ENCODE data around the gene MAN2A2.

The MAN2A2 gene

GRCh38 chr15:90890839-90891238 lies 12.3 kb upstream of the MAN2A2 start:
- Histone ChIP-seq H3K18ac (ENCODE audit: low read depth in 1 of 2, low read length in 2 of 2) (no peak overlapping the region), H4K8ac (ENCODE audit: low read length) (no peak overlapping the region), H3K9me3 (ENCODE audit: control insufficient read depth, low read length) (no peaks in the 10 kb centered on the region), H3K4me1 (ENCODE audit: control insufficient read depth, insufficient read depth, low read depth, low read length) (peaks cover 9% of the 10 kb centered on the region), H2BK12ac (ENCODE audit: low read length in 2 of 2) (no peak overlapping the region), H3K36me3 (ENCODE audit: control insufficient read depth in 1 of 2, insufficient read depth in 2 of 2, low read depth in 1 of 2, low read length in 2 of 2) (peaks cover 66 to 74% of the 10 kb centered on the region in 2 experiments), H3K27me3 (ENCODE audit: control insufficient read depth in 1 of 2, insufficient read depth in 1 of 2, low read length in 2 of 2) (no peaks in the 10 kb centered on the region), H3K4me3 (ENCODE audit: insufficient read depth in 1 of 2, low read depth in 1 of 2, low read length in 2 of 2) (no peak overlapping the region), H3K14ac (ENCODE audit: low read length in 2 of 2) (no peak overlapping the region), H3K4me2 (ENCODE audit: low read length, poor library complexity, severe bottlenecking) (no peak overlapping the region), H3K79me1 (replicated peaks; ENCODE audit: low read length, poor library complexity, severe bottlenecking) (peaks cover 8% of the 10 kb centered on the region), H3K23ac (ENCODE audit: low read length in 2 of 2) (no peak overlapping the region), H3K9ac (ENCODE audit: low read length) (no peak overlapping the region), H2BK15ac (ENCODE audit: low read depth, poor library complexity, severe bottlenecking) (no peak overlapping the region), H3K27ac (ENCODE audit: low read length, poor library complexity, severe bottlenecking) (no peak overlapping the region), H2BK120ac (ENCODE audit: low read depth, low read length) (no peak overlapping the region), H3K4ac (ENCODE audit: low read depth in 1 of 2, low read length in 2 of 2) (no peak overlapping the region), H2AK5ac (ENCODE audit: low read length, severe bottlenecking) (no peak overlapping the region), H2AFZ (ENCODE audit: low read depth, low read length) (no peak overlapping the region), H2BK5ac (ENCODE audit: low read depth, low read length, poor library complexity, severe bottlenecking) (no peak overlapping the region), H4K91ac (ENCODE audit: low read length) (no peak overlapping the region)
- no peak for DNase-seq
- 91% methylated on average over 12 of the region's 12 CpGs for WGBS

DNA sequence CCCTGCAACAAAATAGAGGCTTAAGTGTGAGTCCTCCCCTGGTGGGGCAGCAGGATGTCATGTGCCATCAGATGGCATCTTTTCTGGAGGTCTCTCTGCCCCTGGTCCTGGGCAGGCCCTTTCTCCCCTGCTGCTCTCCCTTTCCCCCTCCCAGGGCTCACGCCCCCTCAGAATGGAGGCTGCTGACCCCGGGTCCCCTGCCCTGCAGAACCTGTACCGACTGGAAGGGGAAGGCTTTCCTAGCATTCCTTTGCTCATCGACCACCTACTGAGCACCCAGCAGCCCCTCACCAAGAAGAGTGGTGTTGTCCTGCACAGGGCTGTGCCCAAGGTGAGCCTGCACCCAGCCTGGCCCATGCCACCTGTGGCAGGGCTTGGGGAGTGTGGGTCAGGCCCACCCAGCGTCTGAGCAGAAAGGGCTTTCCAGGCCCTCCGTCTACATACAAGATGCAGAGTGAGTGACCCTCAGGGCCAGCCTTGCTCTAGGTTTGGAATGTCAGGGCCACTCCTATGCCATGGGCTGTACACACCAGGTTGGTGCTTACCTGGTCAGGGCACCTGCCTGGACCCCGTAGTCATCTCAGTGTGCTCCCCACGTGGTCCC lies 11.7 kb upstream of the MAN2A2 start:
- DNase-seq: no peak
- no peak overlapping the region for H2BK15ac ChIP-seq (ENCODE audit: low read depth, poor library complexity, severe bottlenecking)
- H3K27ac ChIP-seq (ENCODE audit: low read length, poor library complexity, severe bottlenecking): no peak overlapping the region
- H3K27me3 ChIP-seq (ENCODE audit: control insufficient read depth in 1 of 2, insufficient read depth in 1 of 2, low read length in 2 of 2): no peaks in the 10 kb centered on the region
- no peak overlapping the region for H3K18ac ChIP-seq (ENCODE audit: low read depth in 1 of 2, low read length in 2 of 2)
- H2BK120ac ChIP-seq (ENCODE audit: low read depth, low read length): no peak overlapping the region
- H3K23ac ChIP-seq (ENCODE audit: low read length in 2 of 2): no peak overlapping the region
- H3K36me3 ChIP-seq (ENCODE audit: control insufficient read depth in 1 of 2, insufficient read depth in 2 of 2, low read depth in 1 of 2, low read length in 2 of 2): peaks cover 66 to 79% of the 10 kb centered on the region in 2 experiments
- no peak overlapping the region for H2BK12ac ChIP-seq (ENCODE audit: low read length in 2 of 2)
- no peak overlapping the region for H3K14ac ChIP-seq (ENCODE audit: low read length in 2 of 2)
- no peak overlapping the region for H2AK5ac ChIP-seq (ENCODE audit: low read length, severe bottlenecking)
- no peak overlapping the region for H3K4ac ChIP-seq (ENCODE audit: low read depth in 1 of 2, low read length in 2 of 2)
- H4K91ac ChIP-seq (ENCODE audit: low read length): no peak overlapping the region
- H3K4me2 ChIP-seq (ENCODE audit: low read length, poor library complexity, severe bottlenecking): no peak overlapping the region
- H3K4me1 ChIP-seq (ENCODE audit: control insufficient read depth, insufficient read depth, low read depth, low read length): peaks cover 9% of the 10 kb centered on the region
- 97% methylated on average over 8 of the region's 8 CpGs for WGBS
- H3K9ac ChIP-seq (ENCODE audit: low read length): no peak overlapping the region
- peaks cover 8% of the 10 kb centered on the region for H3K79me1 ChIP-seq (replicated peaks; ENCODE audit: low read length, poor library complexity, severe bottlenecking)
- no peak overlapping the region for H2BK5ac ChIP-seq (ENCODE audit: low read depth, low read length, poor library complexity, severe bottlenecking)
- H2AFZ ChIP-seq (ENCODE audit: low read depth, low read length): no peak overlapping the region
- no peak overlapping the region for H4K8ac ChIP-seq (ENCODE audit: low read length)
- H3K9me3 ChIP-seq (ENCODE audit: control insufficient read depth, low read length): no peaks in the 10 kb centered on the region
- H3K4me3 ChIP-seq (ENCODE audit: insufficient read depth in 1 of 2, low read depth in 1 of 2, low read length in 2 of 2): no peak overlapping the region

DNA sequence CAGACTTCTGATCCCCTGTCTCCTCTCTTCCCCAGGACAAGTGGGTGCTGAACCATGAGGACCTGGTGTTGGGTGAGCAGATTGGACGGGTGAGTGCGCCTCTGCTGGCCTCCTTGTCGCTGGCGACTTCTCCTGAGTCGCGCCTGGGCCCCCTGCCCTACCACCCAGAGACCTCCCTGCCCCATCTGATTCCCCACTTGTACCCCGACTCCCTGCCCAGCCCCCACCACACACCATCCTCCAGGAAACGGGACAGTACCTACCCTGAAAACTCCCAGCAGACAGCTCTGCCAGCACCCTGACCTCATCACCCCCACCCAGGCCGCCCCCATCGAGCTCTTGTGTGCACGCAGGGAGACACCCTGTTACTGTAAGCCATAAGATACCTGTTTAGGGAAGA lies 11.1 kb upstream of the MAN2A2 start:
- H3K27ac ChIP-seq (ENCODE audit: low read length, poor library complexity, severe bottlenecking): no peak overlapping the region
- H2AFZ ChIP-seq (ENCODE audit: low read depth, low read length): no peak overlapping the region
- no peak overlapping the region for H4K8ac ChIP-seq (ENCODE audit: low read length)
- H3K4me3 ChIP-seq (ENCODE audit: insufficient read depth in 1 of 2, low read depth in 1 of 2, low read length in 2 of 2): no peak overlapping the region
- no peak overlapping the region for H3K4me2 ChIP-seq (ENCODE audit: low read length, poor library complexity, severe bottlenecking)
- H2BK12ac ChIP-seq (ENCODE audit: low read length in 2 of 2): no peak overlapping the region
- no peak overlapping the region for H3K9ac ChIP-seq (ENCODE audit: low read length)
- no peak for DNase-seq
- H3K4ac ChIP-seq (ENCODE audit: low read depth in 1 of 2, low read length in 2 of 2): no peak overlapping the region
- no peak overlapping the region for H2BK120ac ChIP-seq (ENCODE audit: low read depth, low read length)
- no peak overlapping the region for H3K14ac ChIP-seq (ENCODE audit: low read length in 2 of 2)
- H3K79me1 ChIP-seq (replicated peaks; ENCODE audit: low read length, poor library complexity, severe bottlenecking): peaks cover 5% of the 10 kb centered on the region
- peaks cover 9% of the 10 kb centered on the region for H3K4me1 ChIP-seq (ENCODE audit: control insufficient read depth, insufficient read depth, low read depth, low read length)
- no peaks in the 10 kb centered on the region for H3K9me3 ChIP-seq (ENCODE audit: control insufficient read depth, low read length)
- H4K91ac ChIP-seq (ENCODE audit: low read length): no peak overlapping the region
- 91% methylated on average over 8 of the region's 11 CpGs for WGBS
- H3K18ac ChIP-seq (ENCODE audit: low read depth in 1 of 2, low read length in 2 of 2): no peak overlapping the region
- H3K27me3 ChIP-seq (ENCODE audit: control insufficient read depth in 1 of 2, insufficient read depth in 1 of 2, low read length in 2 of 2): no peaks in the 10 kb centered on the region
- H2AK5ac ChIP-seq (ENCODE audit: low read length, severe bottlenecking): no peak overlapping the region
- H3K36me3 ChIP-seq (ENCODE audit: control insufficient read depth in 1 of 2, insufficient read depth in 2 of 2, low read depth in 1 of 2, low read length in 2 of 2): peaks cover 60 to 78% of the 10 kb centered on the region in 2 experiments
- no peak overlapping the region for H3K23ac ChIP-seq (ENCODE audit: low read length in 2 of 2)
- no peak overlapping the region for H2BK15ac ChIP-seq (ENCODE audit: low read depth, poor library complexity, severe bottlenecking)
- no peak overlapping the region for H2BK5ac ChIP-seq (ENCODE audit: low read depth, low read length, poor library complexity, severe bottlenecking)

DNA sequence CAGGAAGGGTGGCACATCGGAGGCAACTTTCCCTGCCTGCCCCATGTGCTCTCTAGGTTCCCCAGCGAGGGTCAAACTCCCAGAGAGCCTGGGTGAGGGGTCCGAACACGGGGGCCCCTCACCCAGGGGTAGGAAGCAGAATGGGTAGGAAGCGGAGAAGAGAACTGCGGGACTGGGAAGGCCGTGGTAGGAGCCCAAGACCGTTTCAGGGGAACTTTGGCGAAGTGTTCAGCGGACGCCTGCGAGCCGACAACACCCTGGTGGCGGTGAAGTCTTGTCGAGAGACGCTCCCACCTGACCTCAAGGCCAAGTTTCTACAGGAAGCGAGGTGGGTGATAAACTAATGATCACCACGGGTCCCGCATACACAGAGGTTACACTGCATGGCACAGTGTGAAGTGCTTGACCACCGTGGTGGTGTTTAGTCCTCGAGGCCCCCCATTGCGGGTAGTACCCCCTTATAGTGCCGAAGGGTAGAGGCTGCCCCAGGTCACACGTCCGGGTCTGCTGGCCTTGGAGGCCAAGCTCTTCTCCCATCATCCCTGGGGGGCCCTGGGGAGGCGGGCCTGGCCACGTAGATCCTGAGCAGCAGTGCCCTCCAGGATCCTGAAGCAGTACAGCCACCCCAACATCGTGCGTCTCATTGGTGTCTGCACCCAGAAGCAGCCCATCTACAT lies 10.5 kb upstream of the MAN2A2 start:
- Histone ChIP-seq H3K27me3 (ENCODE audit: control insufficient read depth in 1 of 2, insufficient read depth in 1 of 2, low read length in 2 of 2) (no peaks in the 10 kb centered on the region), H3K4me1 (ENCODE audit: control insufficient read depth, insufficient read depth, low read depth, low read length) (peaks cover 9% of the 10 kb centered on the region), H3K4ac (ENCODE audit: low read depth in 1 of 2, low read length in 2 of 2) (no peak overlapping the region), H4K91ac (ENCODE audit: low read length) (no peak overlapping the region), H2AK5ac (ENCODE audit: low read length, severe bottlenecking) (no peak overlapping the region), H3K79me1 (replicated peaks; ENCODE audit: low read length, poor library complexity, severe bottlenecking) (peaks cover 5% of the 10 kb centered on the region), H2AFZ (ENCODE audit: low read depth, low read length) (no peak overlapping the region), H3K36me3 (ENCODE audit: control insufficient read depth in 1 of 2, insufficient read depth in 2 of 2, low read depth in 1 of 2, low read length in 2 of 2) (peaks cover 57 to 73% of the 10 kb centered on the region in 2 experiments), H2BK12ac (ENCODE audit: low read length in 2 of 2) (no peak overlapping the region), H3K14ac (ENCODE audit: low read length in 2 of 2) (no peak overlapping the region), H3K18ac (ENCODE audit: low read depth in 1 of 2, low read length in 2 of 2) (no peak overlapping the region), H3K9me3 (ENCODE audit: control insufficient read depth, low read length) (no peaks in the 10 kb centered on the region), H2BK15ac (ENCODE audit: low read depth, poor library complexity, severe bottlenecking) (no peak overlapping the region), H3K23ac (ENCODE audit: low read length in 2 of 2) (no peak overlapping the region), H2BK5ac (ENCODE audit: low read depth, low read length, poor library complexity, severe bottlenecking) (no peak overlapping the region), H3K4me2 (ENCODE audit: low read length, poor library complexity, severe bottlenecking) (no peak overlapping the region), H4K8ac (ENCODE audit: low read length) (no peak overlapping the region), H2BK120ac (ENCODE audit: low read depth, low read length) (no peak overlapping the region), H3K4me3 (ENCODE audit: insufficient read depth in 1 of 2, low read depth in 1 of 2, low read length in 2 of 2) (no peak overlapping the region), H3K9ac (ENCODE audit: low read length) (no peak overlapping the region), H3K27ac (ENCODE audit: low read length, poor library complexity, severe bottlenecking) (no peak overlapping the region)
- no peak for DNase-seq
- 94% methylated on average over 29 of the region's 29 CpGs for WGBS

Measured in mesenchymal stem cell (in vitro differentiated cells and primary cell).